Left renal cortex interstitium (tissue), 4 donors: ENCODE measurements around the gene HBE1. TPM values are rescaled to one million over a fixed set of nuclear protein-coding genes. Genes with fewer than 3 reads are reported as not detected.

Source experiments
- DNase-seq, 4 donors: peaks; one replicate each; pipeline ENCODE4 v3.0.0-alpha.2; 2013; ENCODE audit warnings: low read depth in 4 of 4, low spot score in 2 of 4, missing footprints in 1 of 4
- polyA plus RNA-seq, 4 donors: library from polyadenylated mRNA; unstranded; fragments of 120-200 nt; gene quantifications; one replicate each; pipeline ENCODE4 v1.2.1, GENCODE V29; 2013; ENCODE audit not compliant: insufficient read length in 4 of 4

Gene HBE1
- polyA plus RNA-seq, 4 donors = 3.6 to 9.8 (median 7.9) TPM

- DNase-seq = no peak
Measured at GRCh38 chr11:5238486-5238885, 31.3 kb downstream of the HBE1 start.

- no peak for DNase-seq
Measured at GRCh38 chr11:5237420-5237819, 32.3 kb downstream of the HBE1 start.

GRCh38 chr11:5235364-5236095 lies 34.2 kb downstream of the HBE1 start:
- DNase-seq = no peak

- no peak for DNase-seq
Measured at GRCh38 chr11:5234381-5234834, 35.3 kb downstream of the HBE1 start, which contains the start of gene HBD. HBD (minus strand) TSS chr11:5234483; CDS start chr11:5234433, 50 bp downstream.

- no peak for DNase-seq
Measured at GRCh38 chr11:5233307-5233706, 36.4 kb downstream of the HBE1 start.

GRCh38 chr11:5232821-5233220 lies 36.9 kb downstream of the HBE1 start:
- no peak for DNase-seq

- DNase-seq = no peak
Measured at GRCh38 chr11:5232176-5232575, 37.6 kb downstream of the HBE1 start.

- no peak for DNase-seq
Measured at GRCh38 chr11:5231111-5231510, 38.6 kb downstream of the HBE1 start.

- no peak for DNase-seq
Measured at GRCh38 chr11:5230266-5230665, 39.5 kb downstream of the HBE1 start.

- DNase-seq = no peak
Measured at GRCh38 chr11:5229796-5230195, 39.9 kb downstream of the HBE1 start.

- DNase-seq = no peak
Measured at GRCh38 chr11:5229356-5229755, 40.4 kb downstream of the HBE1 start.

GRCh38 chr11:5228124-5228523 lies 41.6 kb downstream of the HBE1 start:
- DNase-seq = no peak

GRCh38 chr11:5227681-5228080 lies 42.1 kb downstream of the HBE1 start:
- DNase-seq = no peak

- no peak for DNase-seq
Measured at GRCh38 chr11:5226732-5227310, 42.9 kb downstream of the HBE1 start, which contains the start of gene HBB. HBB (minus strand) TSS chr11:5227071; CDS start chr11:5227021, 50 bp downstream.

GRCh38 chr11:5225480-5225871 lies 44.3 kb downstream of the HBE1 start:
- DNase-seq = no peak

GRCh38 chr11:5224538-5225479 lies 44.9 kb downstream of the HBE1 start:
- no peak for DNase-seq

- no peak for DNase-seq
Measured at GRCh38 chr11:5223686-5224085, 46.1 kb downstream of the HBE1 start.

- DNase-seq = no peak
Measured at GRCh38 chr11:5223146-5223545, 46.6 kb downstream of the HBE1 start.
